Stimulated activated effector memory CD8-positive, alpha-beta T cell treated with anti-CD3 and anti-CD28 coated beads, Interleukin-12 subunit alpha, Interleukin-12 subunit beta, amount 100 ng/mL, for 72 hours (primary cell): ENCODE measurements around the gene UBE2E2.

Source experiments
- ATAC-seq: fragments of 150-1000 bp; cut with Tn5 transposase; 2 replicates; pipeline ENCODE4 v1.10.0; 2021
- DNase-seq, 2 donors: peaks; one replicate each; pipeline ENCODE4 v3.0.0; 2021 to 2022; ENCODE audit warnings: low spot score in 2 of 2
- H3K27ac Mint-ChIP-seq: one replicate; pipeline ENCODE4 v1.8.0; 2022; ENCODE audit warnings: mild to moderate bottlenecking, mixed read lengths
- H3K36me3 Mint-ChIP-seq: one replicate; pipeline ENCODE4 v1.8.0; 2022; ENCODE audit warnings: mild to moderate bottlenecking, mixed read lengths
- H3K4me1 Mint-ChIP-seq: one replicate; pipeline ENCODE4 v1.8.0; 2022; ENCODE audit warnings: mixed read lengths
- H3K4me3 Mint-ChIP-seq: one replicate; pipeline ENCODE4 v1.8.0; 2022; ENCODE audit warnings: mild to moderate bottlenecking, mixed read lengths
- H3K9me3 Mint-ChIP-seq: one replicate; pipeline ENCODE4 v1.8.0; 2022; ENCODE audit warnings: mixed read lengths

Gene UBE2E2

DNA sequence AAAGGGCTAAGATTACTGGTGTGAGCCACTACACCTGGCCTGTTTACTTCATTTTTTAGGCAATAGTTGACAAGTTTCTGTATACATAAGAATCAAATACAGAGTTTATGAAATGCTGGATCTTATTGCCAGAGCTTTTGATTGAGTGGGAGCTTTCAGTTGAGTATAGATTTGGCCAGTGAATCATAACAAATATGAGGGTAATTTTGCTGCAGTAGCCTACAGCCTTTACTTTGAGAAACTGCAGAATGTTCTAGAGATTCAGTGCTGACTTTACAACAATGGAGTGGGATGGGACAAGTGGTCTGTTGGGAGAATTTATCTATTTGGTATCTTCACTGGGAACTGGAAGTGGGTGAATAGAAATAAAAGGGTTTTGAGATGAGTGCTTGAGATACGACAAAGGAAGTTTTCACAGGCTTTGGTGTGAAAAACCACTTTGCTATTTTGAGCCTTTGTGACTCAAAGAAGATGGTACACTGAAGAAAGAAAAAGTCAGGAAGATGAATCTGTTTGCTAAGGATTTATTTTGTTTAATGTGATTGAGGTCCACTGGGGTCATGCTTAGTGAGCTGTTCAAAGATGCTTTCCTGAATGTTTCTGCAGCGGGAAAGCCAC is 227.8 kb downstream of the UBE2E2 start:
- DNase-seq (no peak), ATAC-seq (peak; percentile 19)
- Mint-ChIP-seq H3K9me3 (peaks cover 2% of the 10 kb centered on the region), H3K4me3 (no peak overlapping the region), H3K36me3 (no peaks in the 10 kb centered on the region), H3K4me1 (no peaks in the 10 kb centered on the region), H3K27ac (no peak overlapping the region)

DNA sequence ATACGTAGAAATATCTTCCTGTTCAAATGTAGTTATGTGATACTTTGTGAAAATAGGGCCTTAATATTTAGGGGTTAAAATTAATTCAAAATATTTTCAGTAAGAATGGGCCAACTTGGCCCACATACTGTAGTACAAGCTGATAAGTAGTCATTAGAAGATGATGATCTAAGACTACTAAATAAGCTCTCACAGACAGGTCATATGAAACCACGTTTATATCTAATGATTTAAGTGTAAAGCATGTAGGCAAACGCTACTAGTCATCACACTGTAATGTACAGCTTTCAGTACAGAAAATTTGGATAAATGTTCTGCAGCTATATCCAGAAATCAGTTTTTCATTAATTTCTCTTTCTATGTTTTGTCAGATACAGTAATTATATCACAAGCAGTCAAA is 228.6 kb downstream of the UBE2E2 start:
- Mint-ChIP-seq H3K4me1 (no peaks in the 10 kb centered on the region), H3K36me3 (no peaks in the 10 kb centered on the region), H3K4me3 (no peak overlapping the region), H3K9me3 (no peaks in the 10 kb centered on the region), H3K27ac (no peak overlapping the region)
- ATAC-seq (no peak), DNase-seq (no peak)

DNA sequence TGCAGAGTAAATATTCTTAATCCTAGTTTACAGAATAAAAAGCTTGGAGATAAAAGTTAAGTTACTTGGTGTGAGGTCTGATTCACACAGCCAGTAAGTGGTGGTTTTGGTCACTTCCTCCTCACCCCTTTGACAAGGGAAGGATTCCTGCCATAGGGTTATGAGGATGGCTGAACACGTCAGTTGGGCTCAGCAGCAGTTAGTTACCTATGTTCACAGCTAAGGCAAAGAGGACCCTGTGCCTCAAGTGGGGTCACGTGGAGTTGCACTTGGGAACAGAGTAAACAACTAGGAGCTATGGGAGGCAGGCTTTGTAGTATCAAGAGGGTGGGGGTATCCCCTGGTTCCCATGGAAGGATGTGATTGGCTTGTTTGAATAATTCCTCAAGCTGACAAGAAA is 232.2 kb downstream of the UBE2E2 start:
- ATAC-seq (no peak), DNase-seq (no peak)
- H3K27ac Mint-ChIP-seq: no peak overlapping the region
- no peaks in the 10 kb centered on the region for H3K4me1 Mint-ChIP-seq
- H3K9me3 Mint-ChIP-seq: peaks cover 3% of the 10 kb centered on the region
- no peaks in the 10 kb centered on the region for H3K36me3 Mint-ChIP-seq
- H3K4me3 Mint-ChIP-seq: no peak overlapping the region

DNA sequence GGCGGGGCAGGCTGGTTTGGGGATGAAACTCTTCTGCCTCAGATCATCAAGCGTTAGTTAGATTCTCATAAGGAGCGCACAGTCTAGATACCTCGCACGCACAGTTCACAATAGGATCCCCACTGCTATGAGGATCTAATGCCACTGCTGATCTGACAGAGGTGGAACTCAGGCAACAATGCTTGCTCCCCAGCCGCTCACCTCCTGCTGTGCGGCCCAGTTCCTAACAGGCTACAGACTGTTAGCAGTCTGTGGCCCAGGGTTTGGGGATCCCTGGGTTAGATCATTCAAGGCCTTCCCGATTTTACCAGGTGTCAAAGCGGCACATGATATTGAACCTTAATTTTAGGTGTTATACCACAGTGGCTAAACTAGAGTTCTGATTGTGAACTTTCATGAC is 232.8 kb downstream of the UBE2E2 start:
- Mint-ChIP-seq H3K27ac (no peak overlapping the region), H3K9me3 (peaks cover 3% of the 10 kb centered on the region), H3K4me1 (no peaks in the 10 kb centered on the region)

DNA sequence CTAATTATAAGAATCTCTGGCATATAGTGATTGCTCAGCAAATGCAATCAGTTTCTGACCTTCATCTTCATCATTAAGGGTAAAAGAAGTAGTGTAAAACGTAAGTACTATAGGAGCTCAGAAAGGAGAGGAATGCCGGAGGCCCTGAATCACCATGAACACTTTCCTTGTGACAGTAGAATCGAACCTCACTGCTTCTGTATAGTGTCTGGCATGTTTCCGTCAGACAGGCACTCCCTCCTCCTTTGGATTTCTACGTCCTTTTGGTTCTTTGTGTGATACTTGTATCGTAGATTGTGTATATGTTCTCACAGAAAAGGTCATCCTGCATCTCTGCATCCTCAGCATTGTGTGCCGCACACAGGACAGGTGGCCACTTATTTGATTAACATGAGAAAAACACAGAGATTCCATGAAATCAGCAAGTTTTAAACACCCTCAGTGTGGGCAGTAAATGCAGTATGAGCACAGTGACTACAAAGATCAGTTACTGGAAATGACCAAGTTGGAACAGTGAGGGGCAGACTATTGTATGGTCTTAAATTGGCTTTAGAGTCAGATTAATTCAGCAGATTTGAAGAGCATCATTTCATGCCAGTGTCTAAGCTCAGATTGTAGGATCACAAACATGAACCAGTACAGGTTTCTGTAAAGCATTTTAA is 234.5 kb downstream of the UBE2E2 start:
- Mint-ChIP-seq H3K36me3 (no peaks in the 10 kb centered on the region), H3K4me3 (no peak overlapping the region), H3K4me1 (peaks cover under 1% of the 10 kb centered on the region), H3K27ac (no peak overlapping the region), H3K9me3 (peaks cover 3% of the 10 kb centered on the region)
- DNase-seq (no peak), ATAC-seq (no peak)

More for the DNA sequence above, 232.8 kb downstream of the UBE2E2 start:
- H3K36me3 Mint-ChIP-seq: no peaks in the 10 kb centered on the region
- H3K4me3 Mint-ChIP-seq: no peak overlapping the region
- ATAC-seq (no peak), DNase-seq (no peak)

DNA sequence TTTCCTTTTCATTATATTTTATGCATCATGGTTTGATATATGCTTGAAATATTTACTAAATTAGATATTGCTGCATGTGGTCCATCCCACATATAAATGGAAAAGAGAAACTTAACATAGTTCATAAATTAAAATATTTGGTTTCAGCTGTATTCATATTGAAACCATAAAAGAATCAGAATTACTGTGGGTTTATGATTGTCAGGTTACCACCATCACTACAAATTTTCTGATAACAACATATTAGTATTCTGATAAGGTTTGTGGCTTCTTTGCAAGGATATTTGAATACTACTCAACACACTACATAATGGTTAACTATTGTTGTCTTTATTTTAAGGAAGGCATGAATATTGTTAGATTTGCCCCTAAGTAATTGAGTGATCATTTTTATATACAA is 235.5 kb downstream of the UBE2E2 start:
- Mint-ChIP-seq H3K27ac (no peak overlapping the region), H3K4me1 (peaks cover 7% of the 10 kb centered on the region), H3K9me3 (peaks cover 3% of the 10 kb centered on the region), H3K36me3 (no peaks in the 10 kb centered on the region), H3K4me3 (no peak overlapping the region)
- ATAC-seq (peak; percentile 26), DNase-seq (no peak)

DNA sequence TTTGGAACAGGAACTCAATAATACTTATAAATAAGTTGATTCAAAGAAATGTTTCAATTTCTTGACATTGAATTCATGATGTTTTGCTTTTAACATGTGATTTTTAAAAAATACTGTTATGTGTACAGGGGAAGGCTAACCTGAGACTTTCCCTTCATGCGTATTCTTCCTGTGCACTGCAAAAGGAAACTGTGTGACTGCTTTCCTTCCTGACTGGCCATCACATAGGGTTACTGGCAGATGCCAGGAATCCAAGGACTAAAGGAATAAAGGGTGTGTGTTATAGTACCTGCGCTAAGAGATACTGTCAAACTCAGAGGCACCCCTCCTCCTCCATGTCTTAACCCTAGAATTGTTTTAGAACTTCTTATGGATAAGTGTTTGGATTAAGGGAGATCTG is 236.0 kb downstream of the UBE2E2 start:
- H3K4me1 Mint-ChIP-seq: peaks cover 7% of the 10 kb centered on the region

DNA sequence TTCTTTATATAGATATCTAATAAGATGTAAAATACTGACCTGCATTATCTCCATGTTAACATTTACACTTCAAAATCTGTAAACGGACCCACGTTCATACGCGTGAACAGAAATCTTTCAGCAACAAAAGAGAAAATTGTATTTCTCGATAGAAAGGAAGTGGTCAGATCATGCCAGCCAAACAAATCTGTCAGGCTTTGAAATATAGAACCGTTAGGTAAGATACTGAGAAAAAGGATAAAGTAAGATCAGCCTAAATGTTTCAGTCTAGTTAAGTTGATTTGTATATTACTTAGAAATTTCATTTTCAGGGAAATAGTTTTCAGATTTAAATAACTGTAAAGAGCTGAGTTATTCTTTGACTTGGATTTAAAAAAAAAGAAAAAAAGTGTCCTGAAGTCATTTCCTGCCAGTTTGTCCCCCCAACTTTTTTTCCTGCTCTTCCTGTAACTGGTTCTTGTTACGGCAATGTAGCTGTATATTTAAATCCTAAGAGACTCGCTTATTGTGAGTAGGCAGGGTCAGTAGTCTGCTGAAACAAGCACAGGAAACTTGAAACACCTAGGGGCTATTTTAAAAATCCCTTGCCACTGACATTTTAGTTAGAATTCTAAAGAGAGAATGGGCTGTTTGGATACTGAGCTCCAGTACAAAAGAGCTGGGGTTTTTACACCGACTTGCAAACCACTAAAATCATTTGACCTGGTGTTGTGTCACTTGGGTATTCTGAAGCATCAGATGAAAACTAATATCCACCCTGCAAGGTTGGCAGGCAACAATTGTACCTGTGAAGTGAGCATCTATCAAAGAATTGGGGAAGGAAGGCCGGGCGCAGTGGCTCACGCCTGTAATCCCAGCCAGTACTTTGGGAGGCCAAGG is 237.5 kb downstream of the UBE2E2 start:
- H3K27ac Mint-ChIP-seq: no peak overlapping the region
- H3K4me3 Mint-ChIP-seq: no peak overlapping the region
- peak; percentile 43 for ATAC-seq
- H3K36me3 Mint-ChIP-seq: no peaks in the 10 kb centered on the region
- H3K9me3 Mint-ChIP-seq: peaks cover 3% of the 10 kb centered on the region
- DNase-seq: no peak
- H3K4me1 Mint-ChIP-seq: peaks cover 7% of the 10 kb centered on the region

More for the DNA sequence above, 236.0 kb downstream of the UBE2E2 start:
- no peak overlapping the region for H3K4me3 Mint-ChIP-seq
- H3K9me3 Mint-ChIP-seq: peaks cover 3% of the 10 kb centered on the region
- no peak overlapping the region for H3K27ac Mint-ChIP-seq
- no peaks in the 10 kb centered on the region for H3K36me3 Mint-ChIP-seq
- ATAC-seq (no peak), DNase-seq (no peak)

DNA sequence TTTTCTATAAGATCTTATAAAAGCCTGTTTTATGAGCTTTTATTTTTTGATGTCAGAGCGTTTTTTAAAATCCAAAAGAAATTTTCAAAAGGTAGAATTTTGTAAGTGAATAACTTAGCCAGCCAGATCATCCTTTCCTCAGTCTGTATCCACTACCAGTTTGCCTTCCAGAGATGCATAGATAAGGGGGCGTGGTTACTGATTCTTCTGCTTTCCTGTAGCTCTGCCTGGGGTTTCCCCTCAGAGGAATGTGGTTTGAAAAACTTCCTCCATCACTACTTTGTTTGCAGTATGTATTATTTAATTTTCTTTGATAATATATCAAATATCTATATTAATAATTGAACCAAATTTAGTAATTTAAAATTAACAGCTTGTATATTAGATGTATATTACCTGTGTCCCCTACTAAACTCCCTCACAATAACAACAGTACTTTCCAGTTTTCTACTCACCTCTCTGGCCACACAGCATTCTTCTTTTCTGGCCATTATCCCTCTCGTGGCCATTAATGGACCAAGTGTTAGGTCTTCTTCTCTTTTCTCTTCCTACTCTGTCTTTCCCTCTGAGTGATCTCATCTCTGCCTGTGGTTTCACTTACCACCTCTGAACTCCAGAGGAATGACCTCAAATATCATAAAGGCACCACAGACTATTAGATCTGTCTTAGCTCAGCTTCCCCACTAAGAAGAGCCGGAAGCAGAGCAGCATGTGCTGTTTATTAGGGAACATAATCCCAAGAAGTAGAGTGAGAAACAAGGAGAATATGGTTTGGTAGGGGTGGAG is 239.7 kb downstream of the UBE2E2 start:
- Mint-ChIP-seq H3K4me3 (no peak overlapping the region), H3K4me1 (peaks cover 7% of the 10 kb centered on the region), H3K27ac (no peak overlapping the region), H3K9me3 (no peaks in the 10 kb centered on the region), H3K36me3 (no peaks in the 10 kb centered on the region)
- ATAC-seq (no peak), DNase-seq (no peak)

DNA sequence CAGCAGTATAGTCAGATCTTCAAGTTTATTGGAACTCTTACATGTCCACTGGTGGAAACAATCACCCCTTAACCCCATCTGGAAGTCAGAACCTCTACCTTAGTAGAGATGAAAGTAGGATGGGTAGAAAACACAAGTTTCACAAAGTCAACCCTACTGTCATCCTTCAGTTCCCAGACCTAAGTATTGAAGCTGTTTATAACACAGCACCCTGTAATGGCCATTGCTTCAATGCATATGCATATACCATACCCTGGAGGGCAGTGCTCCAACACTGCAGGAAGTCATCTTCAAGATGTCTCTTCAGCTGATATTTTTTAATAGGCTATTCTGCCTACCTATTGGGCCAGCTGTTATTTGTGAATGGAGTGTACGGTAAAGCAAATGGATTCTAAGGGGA is 241.3 kb downstream of the UBE2E2 start:
- Mint-ChIP-seq H3K4me1 (peaks cover 7% of the 10 kb centered on the region), H3K27ac (no peak overlapping the region)
- ATAC-seq: no peak

DNA sequence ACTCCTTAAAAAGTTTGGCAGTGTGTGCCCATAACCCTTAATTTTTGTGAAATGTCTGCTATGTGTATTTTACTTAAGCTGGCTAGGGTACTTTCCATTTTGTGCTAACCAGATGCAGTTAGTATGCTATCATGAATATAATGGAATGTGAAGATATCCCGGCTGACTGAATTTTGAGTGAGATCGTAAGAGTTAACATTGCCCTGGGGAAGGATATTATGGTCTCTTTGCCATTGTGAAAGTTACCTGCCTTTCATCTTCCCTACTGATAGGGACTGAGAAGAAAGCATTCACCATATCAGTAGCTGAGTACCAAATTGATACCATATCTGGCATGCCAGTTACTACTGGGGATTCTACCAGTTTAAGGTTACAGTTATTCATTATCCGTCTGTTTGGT is 243.2 kb downstream of the UBE2E2 start:
- H3K27ac Mint-ChIP-seq: no peak overlapping the region
- H3K36me3 Mint-ChIP-seq: no peaks in the 10 kb centered on the region
- DNase-seq: no peak
- ATAC-seq: no peak
- H3K9me3 Mint-ChIP-seq: no peaks in the 10 kb centered on the region
- no peak overlapping the region for H3K4me3 Mint-ChIP-seq
- H3K4me1 Mint-ChIP-seq: peaks cover 7% of the 10 kb centered on the region

More for the DNA sequence above, 241.3 kb downstream of the UBE2E2 start:
- no peak for DNase-seq
- Mint-ChIP-seq H3K36me3 (no peaks in the 10 kb centered on the region), H3K4me3 (no peak overlapping the region), H3K9me3 (no peaks in the 10 kb centered on the region)

DNA sequence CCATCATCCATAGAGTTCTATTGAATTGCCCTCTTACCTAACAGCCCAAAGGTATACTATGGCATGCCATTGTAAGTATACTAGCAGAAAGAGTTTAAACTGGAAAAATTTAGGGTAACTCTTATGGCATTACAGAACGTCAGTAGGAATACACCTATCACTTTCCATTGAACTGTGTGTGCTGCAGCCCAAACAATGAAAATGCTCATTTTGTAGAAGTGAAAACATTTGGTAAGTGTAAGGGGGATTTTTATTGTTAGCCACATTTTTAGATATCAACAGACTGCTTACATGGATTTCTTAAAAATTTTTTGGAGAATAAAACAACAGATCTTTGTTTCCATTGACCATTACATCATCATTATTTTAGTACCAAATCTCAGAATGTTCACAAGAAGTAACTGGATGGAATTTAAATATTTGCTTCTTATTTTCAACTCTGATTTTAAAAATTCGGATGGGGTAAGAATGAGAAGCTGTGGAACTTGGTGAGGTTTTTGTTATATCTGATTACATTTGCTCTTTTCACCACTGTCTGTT is 245.9 kb downstream of the UBE2E2 start:
- Mint-ChIP-seq H3K4me1 (no peaks in the 10 kb centered on the region), H3K9me3 (no peaks in the 10 kb centered on the region), H3K4me3 (no peak overlapping the region), H3K27ac (no peak overlapping the region), H3K36me3 (no peaks in the 10 kb centered on the region)
- DNase-seq (no peak), ATAC-seq (no peak)

DNA sequence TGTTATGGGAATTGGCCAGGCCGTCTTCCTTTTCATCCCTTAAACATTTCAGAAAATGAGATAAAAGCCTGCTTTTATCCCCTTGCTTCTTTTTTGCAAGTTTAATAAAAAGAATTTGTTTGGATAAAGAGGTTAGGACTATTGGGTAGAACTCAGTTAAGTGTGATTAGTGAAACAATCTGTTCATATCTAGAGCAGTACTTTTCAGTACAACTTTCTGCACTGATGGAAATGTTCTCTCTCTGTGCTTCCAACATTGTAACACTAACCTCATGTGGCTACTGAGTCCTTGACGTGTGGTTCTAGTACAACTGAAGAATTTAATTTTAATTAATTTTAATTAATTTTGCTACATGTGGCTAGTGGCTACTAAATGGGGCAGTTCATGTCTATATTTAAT is 246.9 kb downstream of the UBE2E2 start:
- no peaks in the 10 kb centered on the region for H3K4me1 Mint-ChIP-seq
- DNase-seq: no peak
- H3K27ac Mint-ChIP-seq: no peak overlapping the region
- no peaks in the 10 kb centered on the region for H3K36me3 Mint-ChIP-seq
- H3K9me3 Mint-ChIP-seq: no peaks in the 10 kb centered on the region
- no peak for ATAC-seq
- H3K4me3 Mint-ChIP-seq: no peak overlapping the region

DNA sequence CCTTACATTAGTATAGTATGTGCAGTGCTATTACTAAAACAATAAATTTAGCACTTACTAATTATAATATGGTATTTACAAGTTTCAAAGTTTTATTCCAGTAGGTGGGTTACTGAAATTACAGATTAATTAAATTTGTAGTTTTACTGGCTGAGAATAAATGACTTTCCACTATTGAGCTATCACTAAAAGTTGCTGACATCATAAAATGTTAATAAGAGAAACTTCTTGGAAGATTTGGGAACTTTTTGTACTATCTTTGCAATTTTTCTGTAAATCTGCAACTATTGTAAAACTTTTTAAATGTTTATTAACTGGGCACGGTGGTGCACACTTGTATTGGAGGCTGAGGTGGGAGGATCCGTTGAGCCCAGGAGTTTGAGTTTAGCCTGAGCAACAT is 247.7 kb downstream of the UBE2E2 start:
- Mint-ChIP-seq H3K9me3 (no peaks in the 10 kb centered on the region), H3K27ac (no peak overlapping the region), H3K36me3 (no peaks in the 10 kb centered on the region), H3K4me3 (no peak overlapping the region), H3K4me1 (no peaks in the 10 kb centered on the region)
- DNase-seq (no peak), ATAC-seq (no peak)

DNA sequence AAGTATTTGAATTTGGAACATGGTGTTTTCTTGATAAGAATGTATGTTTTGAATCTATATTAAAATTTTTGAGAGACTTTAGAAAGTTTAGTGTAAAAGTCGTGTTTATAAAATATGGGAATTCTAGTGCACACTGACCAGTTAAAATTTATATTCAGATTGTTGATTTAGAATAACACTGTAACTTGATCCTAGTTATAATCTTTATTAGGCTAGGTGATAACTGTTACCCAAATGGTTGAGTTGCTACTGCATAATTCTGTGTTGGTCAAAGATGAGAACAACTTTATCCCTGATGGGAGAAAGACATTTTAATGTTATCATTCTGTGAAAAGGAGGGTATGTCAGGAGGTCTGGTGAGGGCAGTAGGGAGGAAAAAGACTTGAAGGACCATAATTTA is 249.3 kb downstream of the UBE2E2 start:
- H3K27ac Mint-ChIP-seq: no peak overlapping the region
- DNase-seq (no peak), ATAC-seq (no peak)
- H3K4me3 Mint-ChIP-seq: no peak overlapping the region
- no peaks in the 10 kb centered on the region for H3K36me3 Mint-ChIP-seq
- H3K9me3 Mint-ChIP-seq: no peaks in the 10 kb centered on the region
- no peaks in the 10 kb centered on the region for H3K4me1 Mint-ChIP-seq
